Stimulated activated CD8-positive, alpha-beta memory T cell treated with anti-CD3 and anti-CD28 coated beads, Interleukin-4, amount 100 ng/mL, for 24 hours (primary cell): ENCODE data around the gene ZNF516.

Experiments
- DNase-seq: peaks from one replicate; pipeline ENCODE4 v3.0.0-alpha.2; 2020; ENCODE audit warnings: low read depth

The ZNF516 gene

GRCh38 chr18:76455003-76455676, 39.9 kb downstream of the ZNF516 start:
- DNase-seq = no peak

GRCh38 chr18:76454418-76454817, 40.6 kb downstream of the ZNF516 start:
- no peak for DNase-seq

GRCh38 chr18:76453932-76454331, 41.1 kb downstream of the ZNF516 start:
- DNase-seq = no peak

GRCh38 chr18:76453057-76453561, 41.9 kb downstream of the ZNF516 start:
- DNase-seq = no peak

- no peak for DNase-seq
Measured at GRCh38 chr18:76452357-76452756, 42.7 kb downstream of the ZNF516 start.

- DNase-seq = no peak
Measured at GRCh38 chr18:76451396-76452331, 43.4 kb downstream of the ZNF516 start.

- peak; percentile 7 for DNase-seq
Measured at GRCh38 chr18:76450452-76451395, 44.3 kb downstream of the ZNF516 start.

- DNase-seq = no peak
Measured at GRCh38 chr18:76449111-76449453, 46.0 kb downstream of the ZNF516 start.

- no peak for DNase-seq
Measured at GRCh38 chr18:76448256-76449110, 46.6 kb downstream of the ZNF516 start.

- DNase-seq = no peak
Measured at GRCh38 chr18:76447258-76447890, 47.7 kb downstream of the ZNF516 start.

GRCh38 chr18:76446321-76447257, 48.5 kb downstream of the ZNF516 start:
- no peak for DNase-seq

- DNase-seq = no peak
Measured at GRCh38 chr18:76445741-76446232, 49.3 kb downstream of the ZNF516 start.

GRCh38 chr18:76445275-76445674, 49.8 kb downstream of the ZNF516 start:
- DNase-seq = no peak

GRCh38 chr18:76444446-76445105, 50.5 kb downstream of the ZNF516 start:
- no peak for DNase-seq

GRCh38 chr18:76443519-76444445, 51.3 kb downstream of the ZNF516 start:
- no peak for DNase-seq

GRCh38 chr18:76442413-76443171, 52.5 kb downstream of the ZNF516 start:
- no peak for DNase-seq
